Measurements from ENCODE around the gene ILKAP. TPM values are rescaled to one million over a fixed set of nuclear protein-coding genes. Genes with fewer than 3 reads are reported as not detected.

Gene ILKAP
- total RNA-seq, 1 experiment from 2014 or later, result 41.5 TPM

- peaks cover 7% of the 10 kb centered on the region; the same call in 1 of the 2 replicates for H3K27me3 ChIP-seq (ENCODE audit: insufficient read depth, low read length)
- no peak overlapping the region for H2BK5ac ChIP-seq (ENCODE audit: insufficient read length, low read length)
- peaks cover 34% of the 10 kb centered on the region for H3K27me3 Mint-ChIP-seq (ENCODE audit: low read depth)
- no peak overlapping the region for H3T11ph ChIP-seq (ENCODE audit: low read length)
- no peak for DNase-seq
- no peak overlapping the region for H4K5ac ChIP-seq (ENCODE audit: insufficient read length, low read depth, low read length)
- peaks cover 12 to 14% of the 10 kb centered on the region in 2 experiments for H3K4me1 Mint-ChIP-seq
- no peak overlapping the region; the same call in 1 of the 2 replicates for H3K14ac ChIP-seq (ENCODE audit: insufficient read depth, low read length)
- H3K4me3 Mint-ChIP-seq, result no peak overlapping the region
- H3K18ac ChIP-seq (ENCODE audit: insufficient read length, low read depth, low read length), result no peak overlapping the region
- no peak overlapping the region for H4K8ac ChIP-seq (replicated peaks; ENCODE audit: insufficient read length, low read depth, low read length)
- H2BK15ac ChIP-seq (ENCODE audit: low read depth, low read length), result no peak overlapping the region
- WGBS (ENCODE audit: extremely low coverage, insufficient read length, low lambda C conversion rate), result no CpG with 5 or more reads among the region's 38 CpGs
- H3K23me2 ChIP-seq (ENCODE audit: insufficient read length, low read depth, low read length, poor library complexity, severe bottlenecking), result peaks cover 5% of the 10 kb centered on the region
- no peaks in the 10 kb centered on the region for H3K79me2 ChIP-seq (ENCODE audit: insufficient read depth, low read length)
- no peak overlapping the region for H4K91ac ChIP-seq (ENCODE audit: insufficient read length, low read depth, low read length)
- no peak overlapping the region for H2AFZ ChIP-seq (ENCODE audit: low read length)
- peaks cover 3% of the 10 kb centered on the region; the same call in 1 of the 2 replicates for H3K4me1 ChIP-seq (ENCODE audit: insufficient read depth, low read length)
- no peak overlapping the region for H3K56ac ChIP-seq (ENCODE audit: insufficient read length, low read depth, low read length)
- H3K9me3 ChIP-seq (ENCODE audit: control insufficient read depth, low read depth, low read length), result no peaks in the 10 kb centered on the region
- H3K27ac ChIP-seq (ENCODE audit: insufficient read length, low read depth, low read length), result no peak overlapping the region
- no peak overlapping the region for H3K4me2 ChIP-seq (ENCODE audit: insufficient read depth, insufficient read length, low read length)
- H3K4ac ChIP-seq (ENCODE audit: low read depth, low read length), result no peak overlapping the region
- no peak overlapping the region for H2BK12ac ChIP-seq (ENCODE audit: insufficient read length, low read depth, low read length)
- H3K79me1 ChIP-seq (ENCODE audit: insufficient read depth, low read depth, low read length, poor library complexity, severe bottlenecking), result no peaks in the 10 kb centered on the region
- no peak overlapping the region for H3K23ac ChIP-seq (ENCODE audit: insufficient read length, low read depth, low read length)
- no peaks in the 10 kb centered on the region for H4K20me1 ChIP-seq (ENCODE audit: control insufficient read depth, insufficient read depth, insufficient read length)
- H3K27ac Mint-ChIP-seq, result no peak overlapping the region
- no peak overlapping the region for H2BK20ac ChIP-seq (ENCODE audit: low read depth, low read length, poor library complexity, severe bottlenecking)
- no peak overlapping the region for H2BK120ac ChIP-seq (ENCODE audit: low read depth, low read length, poor library complexity, severe bottlenecking)
- no peak overlapping the region for H2AK5ac ChIP-seq (ENCODE audit: insufficient read length, low read length)
- TF ChIP-seq, protein P1, sequence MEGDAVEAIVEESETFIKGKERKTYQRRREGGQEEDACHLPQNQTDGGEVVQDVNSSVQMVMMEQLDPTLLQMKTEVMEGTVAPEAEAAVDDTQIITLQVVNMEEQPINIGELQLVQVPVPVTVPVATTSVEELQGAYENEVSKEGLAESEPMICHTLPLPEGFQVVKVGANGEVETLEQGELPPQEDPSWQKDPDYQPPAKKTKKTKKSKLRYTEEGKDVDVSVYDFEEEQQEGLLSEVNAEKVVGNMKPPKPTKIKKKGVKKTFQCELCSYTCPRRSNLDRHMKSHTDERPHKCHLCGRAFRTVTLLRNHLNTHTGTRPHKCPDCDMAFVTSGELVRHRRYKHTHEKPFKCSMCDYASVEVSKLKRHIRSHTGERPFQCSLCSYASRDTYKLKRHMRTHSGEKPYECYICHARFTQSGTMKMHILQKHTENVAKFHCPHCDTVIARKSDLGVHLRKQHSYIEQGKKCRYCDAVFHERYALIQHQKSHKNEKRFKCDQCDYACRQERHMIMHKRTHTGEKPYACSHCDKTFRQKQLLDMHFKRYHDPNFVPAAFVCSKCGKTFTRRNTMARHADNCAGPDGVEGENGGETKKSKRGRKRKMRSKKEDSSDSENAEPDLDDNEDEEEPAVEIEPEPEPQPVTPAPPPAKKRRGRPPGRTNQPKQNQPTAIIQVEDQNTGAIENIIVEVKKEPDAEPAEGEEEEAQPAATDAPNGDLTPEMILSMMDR (conservative IDR thresholded peaks at IDR 0.05), result no peak
- H3K9me3 Mint-ChIP-seq, result no peaks in the 10 kb centered on the region
- peaks cover 0 to 2% (median 0%) of the 10 kb centered on the region in 3 experiments; a peak in 1 of 7 replicates for H3K36me3 Mint-ChIP-seq (ENCODE audit: insufficient read depth in 1 of 3, low read depth in 3 of 3)
- no peak overlapping the region for H3K9ac ChIP-seq (ENCODE audit: extremely low read depth, insufficient read length, low read length)
Measured at GRCh38 chr2:238225911-238226697, 22.6 kb upstream of the ILKAP start.

Data from H9 (cell line).